ENCODE results near the gene ARHGEF2.
"Not testable (repeated sequence)": the region's sequence is repeated elsewhere in the genome, so short reads cannot be mapped to it uniquely, and the experiment has no call there.

ARHGEF2 gene

GRCh38 chr1:155940993-155941844 is 37.1 kb downstream of the ARHGEF2 start, which contains the start of gene RXFP4:
Gene RXFP4 (plus strand): TSS chr1:155941638. CDS start chr1:155941710, 72 bp downstream.
- no peak for DNase-seq

GRCh38 chr1:155940482-155940992 is 37.8 kb downstream of the ARHGEF2 start:
- no peak for DNase-seq

DNA sequence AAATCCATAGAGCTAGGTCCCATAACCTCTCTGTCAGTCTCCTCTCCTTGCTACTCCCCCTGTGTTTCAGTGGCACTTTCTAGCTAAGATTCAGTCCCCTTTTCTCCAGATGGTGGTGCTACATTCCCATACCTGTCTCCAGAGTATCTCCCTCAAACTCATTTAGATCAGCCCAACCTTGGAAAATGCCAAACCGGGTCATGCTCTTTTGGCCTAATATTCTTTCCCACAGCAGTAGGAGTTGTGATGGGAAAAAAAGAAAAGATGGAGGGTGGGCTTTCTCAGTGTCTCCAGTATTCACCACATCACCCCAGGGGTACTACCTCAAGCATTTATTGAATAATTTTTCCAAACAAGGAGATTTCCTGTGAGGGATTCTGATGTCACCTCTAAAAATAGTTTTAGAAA is 40.1 kb downstream of the ARHGEF2 start:
- no peak for DNase-seq

DNA sequence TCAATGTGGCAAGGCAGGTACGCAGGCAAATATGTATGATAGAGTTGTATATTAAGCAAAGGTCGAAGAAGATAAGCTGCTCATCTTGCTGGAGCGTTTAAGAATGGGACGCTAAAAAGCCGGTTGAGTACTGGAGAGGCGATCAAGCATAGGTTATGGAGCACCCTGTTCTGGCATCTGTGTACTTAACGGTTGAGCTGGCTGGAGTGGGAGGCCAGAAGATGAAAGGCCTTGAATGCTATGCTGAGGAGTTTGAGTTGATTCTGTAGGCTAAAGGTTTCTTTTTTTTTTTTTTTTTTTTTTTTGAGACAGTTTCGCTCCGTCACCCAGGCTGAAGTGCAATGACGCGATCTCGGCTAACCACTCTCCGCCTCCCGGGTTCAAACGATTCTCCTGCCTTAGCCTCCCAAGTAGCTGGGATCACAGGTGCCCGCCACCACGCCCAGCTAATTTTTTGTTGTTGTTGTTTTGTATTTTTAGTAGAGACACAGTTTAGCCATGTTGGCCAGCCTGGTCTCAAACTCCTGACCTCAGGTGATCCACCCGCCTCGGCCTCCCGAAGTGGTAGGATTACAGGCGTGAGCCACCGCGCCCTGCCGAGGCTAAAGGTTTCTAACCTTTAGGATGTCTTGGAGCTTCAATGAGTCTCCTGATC is 43.3 kb downstream of the ARHGEF2 start:
- DNase-seq = no peak

DNA sequence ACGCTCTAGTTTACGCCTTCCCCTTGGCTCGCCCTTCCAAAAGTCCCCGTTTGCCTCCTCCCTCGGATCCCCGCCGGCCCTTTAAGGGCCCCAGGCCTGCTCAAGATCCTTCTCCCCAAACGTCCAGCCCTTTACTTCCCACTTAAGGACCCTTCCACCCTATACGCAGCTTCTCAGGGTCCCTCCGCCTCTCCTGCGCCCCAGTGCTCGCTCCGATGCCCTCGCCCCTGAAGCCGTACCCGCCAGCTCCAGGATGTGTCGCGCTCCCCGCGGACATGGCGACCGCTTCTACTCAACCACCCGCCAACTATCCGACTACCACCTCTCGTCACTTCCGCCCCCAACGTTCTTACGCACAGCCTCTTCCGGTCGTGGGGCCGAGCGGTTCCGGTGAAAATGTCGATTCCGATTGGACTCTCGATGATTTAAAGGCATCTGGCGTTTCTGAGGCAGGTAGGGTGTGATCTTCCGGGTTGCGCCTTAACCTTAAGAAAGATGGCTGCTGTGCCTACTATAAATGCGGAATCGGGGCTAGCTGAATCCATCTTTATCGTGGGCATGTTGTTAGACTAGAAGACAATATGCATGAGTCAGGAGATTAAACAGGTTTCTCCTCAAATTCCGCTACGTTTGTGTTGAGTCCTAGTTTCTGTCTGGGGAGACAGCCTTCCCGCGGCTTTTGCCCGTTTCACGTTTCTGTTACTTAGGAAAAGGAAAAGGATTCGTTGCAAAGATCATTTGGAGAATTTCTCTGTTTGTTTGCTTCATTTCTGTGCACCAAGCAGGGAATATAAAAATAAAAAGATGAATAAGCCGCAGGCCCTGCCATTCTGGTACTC is 44.0 kb downstream of the ARHGEF2 start, which contains the start of gene KHDC4:
TSS of gene KHDC4 (minus strand) at position 317 of the 839 bp plus-strand sequence. CDS start at position 277, 40 bp downstream.
- DNase-seq = peak; percentile 94

DNA sequence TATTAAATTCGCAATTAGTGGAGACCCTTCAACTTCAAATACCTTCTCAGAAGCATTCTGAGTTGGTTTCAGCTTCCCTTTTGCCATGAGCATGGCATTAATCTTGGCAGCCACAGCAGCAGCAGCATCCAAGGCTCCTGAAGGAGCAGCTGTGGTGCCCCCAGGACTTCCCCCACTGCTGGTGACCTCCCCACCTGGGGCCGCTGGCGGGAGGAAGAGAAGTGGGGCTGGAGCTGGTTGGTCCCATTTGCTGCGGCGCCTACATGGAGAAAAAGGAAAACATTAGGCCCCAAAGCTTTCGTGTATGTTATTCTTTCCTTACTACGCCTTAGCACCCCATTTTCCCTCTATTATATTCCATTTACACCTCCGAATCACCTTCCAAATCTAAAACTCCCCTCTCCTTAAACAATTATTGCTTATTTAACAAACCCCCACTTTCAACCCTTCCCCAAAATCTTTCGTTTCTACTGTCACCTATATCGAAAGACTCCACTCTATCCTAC is 44.7 kb downstream of the ARHGEF2 start:
- DNase-seq = no peak

DNA sequence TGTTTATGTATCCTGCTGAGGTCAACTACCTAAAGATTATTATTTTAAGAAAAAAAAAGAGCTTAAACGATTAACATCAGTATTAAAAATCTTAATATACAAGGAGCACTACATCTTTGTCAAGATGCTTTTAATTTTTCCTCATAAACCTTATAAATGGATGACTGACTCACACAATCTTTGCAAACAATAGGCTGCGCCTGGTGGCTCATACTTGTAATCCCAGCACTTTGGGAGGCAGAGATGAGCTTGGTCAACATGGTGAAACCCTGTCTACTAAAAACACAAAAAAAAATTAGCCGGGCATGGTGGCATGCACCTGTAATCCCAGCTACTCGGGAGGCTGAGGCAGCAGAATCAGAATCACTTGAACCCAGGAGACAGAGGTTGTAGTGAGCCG is 45.9 kb downstream of the ARHGEF2 start:
- no peak for DNase-seq

DNA sequence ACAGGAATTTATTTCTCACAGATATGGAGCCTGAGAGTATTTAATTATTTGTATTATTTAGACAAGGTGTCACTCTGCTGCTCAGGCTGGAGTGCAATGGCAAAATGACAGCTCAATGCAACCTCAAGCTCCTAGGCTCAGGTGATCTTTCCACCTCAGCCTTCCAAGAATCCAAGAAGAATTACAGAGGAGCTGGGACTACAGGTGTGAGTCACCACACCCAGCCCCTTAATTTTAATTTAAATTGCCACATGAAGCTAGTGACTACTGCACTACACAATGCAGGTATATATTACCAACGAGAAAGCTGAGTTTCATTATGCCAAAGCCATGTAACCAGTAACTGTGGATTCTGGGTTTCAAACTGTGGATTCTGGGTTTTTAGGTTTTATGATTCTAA is 46.3 kb downstream of the ARHGEF2 start:
- no peak for DNase-seq

GRCh38 chr1:155931332-155932038 is 46.9 kb downstream of the ARHGEF2 start:
- DNase-seq = no peak

- DNase-seq = not testable (repeated sequence)
Measured at GRCh38 chr1:155930725-155931124, 47.6 kb downstream of the ARHGEF2 start.

GRCh38 chr1:155929057-155929456 is 49.3 kb downstream of the ARHGEF2 start:
- DNase-seq = no peak

DNA sequence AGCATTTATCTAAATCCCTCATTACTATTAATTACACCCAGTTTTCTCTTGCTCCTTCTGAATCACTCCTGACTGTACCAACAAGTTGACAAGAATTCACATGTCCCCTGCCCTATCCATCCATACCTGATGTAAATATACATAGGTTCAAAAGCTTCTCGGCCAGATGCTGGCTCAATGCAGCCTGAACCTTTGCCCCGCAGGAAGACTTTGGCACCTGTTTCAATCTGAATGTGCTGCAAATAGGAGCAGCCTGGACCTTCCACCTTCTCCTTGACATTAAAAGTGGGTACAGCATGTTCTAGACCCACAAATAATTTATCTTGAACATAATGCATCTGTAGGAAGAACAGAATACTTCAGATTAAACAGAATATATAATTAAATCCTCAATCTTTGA is 52.8 kb downstream of the ARHGEF2 start:
- no peak for DNase-seq

- no peak for DNase-seq
Measured at GRCh38 chr1:155920717-155921116, 57.6 kb downstream of the ARHGEF2 start.

- no peak for DNase-seq
Measured at GRCh38 chr1:155919801-155920200, 58.5 kb downstream of the ARHGEF2 start.

- no peak for DNase-seq
Measured at GRCh38 chr1:155918660-155919059, 59.7 kb downstream of the ARHGEF2 start.

DNA sequence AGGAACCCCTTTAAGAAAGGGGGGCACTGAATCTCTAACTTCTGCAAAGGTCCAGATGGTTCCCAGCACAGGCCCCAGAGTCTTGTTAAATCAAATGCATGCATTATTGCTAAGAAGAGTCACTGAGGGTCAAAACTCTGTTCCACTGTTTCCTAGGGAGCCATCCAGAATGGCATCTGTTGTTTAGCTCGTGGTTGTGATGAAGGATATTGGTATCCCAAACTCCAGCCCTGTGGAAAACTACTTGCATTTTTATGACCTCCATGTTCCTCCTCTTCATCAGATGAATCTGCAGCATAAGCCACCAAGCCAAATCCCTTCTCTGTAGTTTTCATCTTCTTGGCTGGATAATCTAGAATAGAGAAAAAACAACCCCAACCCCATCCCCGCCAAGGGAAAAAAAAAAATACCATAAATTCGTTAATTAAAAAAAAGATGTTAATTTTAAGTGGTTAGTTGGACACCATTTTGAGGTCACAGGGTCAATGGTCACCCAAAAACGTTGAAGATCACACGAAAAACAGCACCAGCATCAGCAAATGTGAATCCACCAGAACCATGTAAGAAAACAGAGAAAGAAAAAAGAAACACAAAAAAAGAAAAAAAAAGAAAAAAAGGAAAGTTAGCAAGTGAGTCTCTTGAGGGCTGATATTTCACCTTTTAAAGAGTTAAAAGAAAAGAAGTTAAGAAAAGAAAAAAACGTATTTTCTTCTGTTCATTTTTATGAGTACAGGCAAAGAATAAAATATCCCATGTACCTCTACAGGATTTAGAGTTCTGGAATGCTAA is 64.2 kb downstream of the ARHGEF2 start:
- no peak for DNase-seq

DNA sequence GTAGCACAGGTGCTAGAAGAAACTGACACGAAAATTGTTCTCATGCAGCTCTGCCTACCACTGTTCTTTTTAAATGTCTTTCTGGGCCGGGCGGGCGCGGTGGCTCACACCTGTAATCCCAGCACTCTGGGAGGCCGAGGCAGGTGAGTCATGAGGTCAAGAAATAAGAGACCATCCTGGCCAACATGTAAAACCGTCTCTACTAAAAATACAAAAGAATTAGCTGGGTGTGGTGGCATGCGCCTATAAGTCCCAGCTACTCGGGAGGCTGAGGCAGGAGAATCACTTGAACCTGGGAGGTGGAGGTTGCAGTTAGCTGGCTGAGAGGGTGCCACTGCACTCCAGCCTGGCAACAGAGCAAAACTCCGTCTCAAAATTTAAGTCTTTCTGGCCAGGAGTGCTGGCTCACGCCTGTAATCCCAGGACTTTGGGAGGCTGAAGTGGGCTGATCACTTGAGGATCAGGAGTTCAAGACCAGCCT is 66.3 kb downstream of the ARHGEF2 start:
- no peak for DNase-seq

DNA sequence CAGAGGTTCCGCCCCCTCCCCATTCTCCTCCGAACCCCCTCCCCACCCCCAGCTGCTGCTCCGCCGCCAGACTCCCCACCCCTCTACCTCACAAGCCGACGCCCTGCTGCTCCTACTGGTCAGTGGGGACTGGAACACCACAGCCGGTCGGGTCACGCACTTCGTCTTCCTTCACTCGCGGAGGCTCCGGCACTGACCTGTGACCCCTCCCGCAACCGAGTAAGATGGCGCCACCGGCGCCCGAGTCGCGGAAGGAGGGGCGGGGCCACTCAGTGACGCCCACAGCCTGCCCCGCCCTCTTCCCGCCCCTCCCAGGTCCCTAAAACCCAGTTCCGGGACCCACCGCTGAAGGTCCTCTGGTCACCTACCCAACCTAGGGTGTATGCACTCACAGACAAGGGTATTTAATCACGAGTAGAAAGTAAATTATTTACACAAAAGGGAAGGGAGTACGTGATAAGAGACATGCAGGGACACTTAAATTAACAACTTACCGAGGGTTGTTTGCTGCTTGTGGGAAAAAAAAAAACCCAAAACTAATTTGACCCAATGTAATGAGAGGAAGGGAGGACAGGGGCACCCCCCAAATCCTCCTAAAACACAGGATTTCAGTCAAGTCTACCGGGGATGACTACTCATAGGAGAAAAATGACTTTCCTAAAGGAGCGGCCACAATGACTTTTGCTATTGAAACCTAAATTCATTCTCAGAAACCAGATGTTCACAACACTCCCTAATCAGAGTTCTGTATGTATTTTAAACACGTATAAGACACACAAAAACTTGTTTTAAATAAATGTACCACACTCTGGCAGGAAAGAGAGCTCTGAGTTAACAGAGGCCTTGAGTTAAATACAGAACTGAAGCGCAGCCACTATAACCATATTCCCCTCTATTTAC is 66.9 kb downstream of the ARHGEF2 start, which contains the start of gene RIT1:
TSS of gene RIT1 (minus strand) at position 194 of the 900 bp plus-strand sequence. CDS start 588 bp downstream, outside the sequence.
- DNase-seq = peak; percentile 84

- DNase-seq = no peak
Measured at GRCh38 chr1:155910621-155911121, 67.7 kb downstream of the ARHGEF2 start.

GRCh38 chr1:155909894-155910293 is 68.5 kb downstream of the ARHGEF2 start:
- no peak for DNase-seq

All from activated naive CD4-positive, alpha-beta T cell treated with Interleukin-2 at 50 U/mL for 16 hours (primary cell).